Measurements from ENCODE around the gene BFSP2.

Gene BFSP2

DNA sequence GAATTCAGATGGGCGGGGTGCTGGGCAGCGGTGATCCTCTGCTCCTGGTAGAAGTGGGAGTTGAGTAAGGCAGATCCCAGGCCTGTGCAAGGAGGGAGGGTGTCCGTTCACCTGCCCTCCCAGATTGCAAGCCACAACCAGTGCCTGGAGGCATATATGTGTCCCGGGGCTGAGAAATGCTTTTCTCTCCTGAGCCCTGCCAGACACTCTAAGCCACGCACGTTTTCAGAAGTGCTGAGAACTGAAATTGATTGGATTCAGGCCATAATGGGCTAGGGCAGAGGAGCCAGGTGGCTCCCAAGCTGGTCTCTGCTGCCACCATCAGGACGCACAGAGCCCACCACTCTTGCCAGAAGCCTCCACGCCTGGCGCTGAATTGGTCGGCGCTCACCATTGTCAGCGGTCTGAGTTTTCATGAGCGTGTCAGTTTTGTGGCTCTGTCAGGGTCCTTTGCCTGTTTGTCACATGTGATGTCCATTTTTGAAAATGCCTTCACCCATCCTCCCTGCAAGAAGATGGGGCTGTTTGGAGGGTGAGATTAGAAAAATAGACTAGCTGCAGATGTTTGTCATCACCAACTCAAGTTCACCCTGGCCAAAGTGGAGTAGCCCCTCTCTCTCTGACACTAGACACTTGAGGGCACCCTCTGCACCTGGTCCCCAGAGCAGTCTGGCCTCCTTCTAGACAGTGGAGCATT lies 15.4 kb upstream of the BFSP2 start:
- no peak for DNase-seq

GRCh38 chr3:133386876-133387275 lies 13.0 kb upstream of the BFSP2 start:
- no peak for DNase-seq

- no peak for DNase-seq
These were observed 12.5 kb upstream of the BFSP2 start for GRCh38 chr3:133387341-133387740.

DNA sequence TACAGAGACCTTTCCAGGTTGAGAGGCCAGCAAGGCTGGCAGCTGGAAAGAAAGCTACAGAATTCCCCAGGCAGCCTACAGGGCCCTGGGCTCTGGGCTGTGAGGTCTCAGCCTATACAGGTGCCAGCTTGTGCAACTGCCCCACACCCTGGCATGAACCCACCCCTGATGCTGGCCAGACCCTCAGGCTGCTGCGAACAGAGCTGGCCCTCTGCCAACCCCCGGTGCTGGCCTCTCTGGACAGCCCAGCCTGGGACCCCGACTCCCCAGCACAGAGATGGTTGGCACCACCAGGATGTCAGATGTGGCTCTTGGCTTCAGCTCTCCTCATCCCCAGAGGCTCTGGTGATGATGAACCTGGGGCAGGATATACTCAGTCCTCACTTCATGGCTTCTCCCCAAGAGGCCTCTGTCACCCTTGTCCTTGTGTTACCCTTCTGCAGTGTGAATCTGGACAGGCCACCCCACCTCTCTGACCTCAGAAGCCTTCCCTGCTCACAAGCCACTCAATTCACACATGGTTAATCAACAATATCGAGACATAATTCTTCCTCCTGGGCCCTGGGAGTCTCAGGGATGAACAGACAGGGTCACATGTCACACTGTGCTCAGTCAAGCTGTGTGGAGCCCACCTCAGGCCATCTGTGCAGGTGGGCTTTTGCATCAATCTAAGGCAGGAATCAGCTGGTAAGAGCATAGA lies 11.0 kb upstream of the BFSP2 start:
- no peak for DNase-seq

DNA sequence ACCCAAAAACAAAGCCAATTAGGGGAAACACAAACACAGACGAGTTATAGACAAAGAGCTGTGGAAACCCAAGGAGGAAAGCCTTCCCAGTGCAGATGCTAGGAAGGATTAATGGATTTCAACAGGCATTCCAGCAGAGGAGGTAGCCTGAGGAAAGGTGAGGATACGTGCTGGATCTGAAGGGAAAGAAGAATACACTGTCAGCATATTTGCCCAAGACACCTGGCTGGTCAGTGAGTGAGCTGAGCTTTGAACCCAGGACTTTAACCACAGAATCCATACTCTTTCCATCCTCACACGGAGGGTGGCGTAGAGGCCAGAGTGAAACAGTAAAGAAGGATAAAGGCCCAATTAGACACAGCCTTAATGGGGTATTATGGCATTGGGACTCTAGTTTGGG lies 9.1 kb upstream of the BFSP2 start:
- no peak for DNase-seq

DNA sequence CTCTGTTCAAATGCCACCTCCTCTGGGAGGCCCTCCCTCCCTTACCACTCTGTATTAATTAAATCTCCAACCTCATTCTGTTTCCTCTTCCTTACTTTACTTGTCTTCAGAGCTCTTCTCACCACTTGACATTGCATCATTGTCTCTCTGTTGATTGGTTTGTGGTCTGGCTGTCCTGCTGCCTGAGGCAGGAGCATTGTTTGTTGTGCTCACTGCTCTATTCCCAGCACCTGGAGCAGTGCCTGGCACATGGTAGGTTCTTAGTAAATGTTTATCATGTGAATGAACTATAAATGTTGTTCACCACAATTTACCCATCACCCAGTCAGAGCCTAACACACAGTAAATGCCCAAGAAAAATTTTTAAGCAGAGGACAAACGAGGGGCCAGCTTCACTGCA lies 6.7 kb upstream of the BFSP2 start:
- no peak for DNase-seq

DNA sequence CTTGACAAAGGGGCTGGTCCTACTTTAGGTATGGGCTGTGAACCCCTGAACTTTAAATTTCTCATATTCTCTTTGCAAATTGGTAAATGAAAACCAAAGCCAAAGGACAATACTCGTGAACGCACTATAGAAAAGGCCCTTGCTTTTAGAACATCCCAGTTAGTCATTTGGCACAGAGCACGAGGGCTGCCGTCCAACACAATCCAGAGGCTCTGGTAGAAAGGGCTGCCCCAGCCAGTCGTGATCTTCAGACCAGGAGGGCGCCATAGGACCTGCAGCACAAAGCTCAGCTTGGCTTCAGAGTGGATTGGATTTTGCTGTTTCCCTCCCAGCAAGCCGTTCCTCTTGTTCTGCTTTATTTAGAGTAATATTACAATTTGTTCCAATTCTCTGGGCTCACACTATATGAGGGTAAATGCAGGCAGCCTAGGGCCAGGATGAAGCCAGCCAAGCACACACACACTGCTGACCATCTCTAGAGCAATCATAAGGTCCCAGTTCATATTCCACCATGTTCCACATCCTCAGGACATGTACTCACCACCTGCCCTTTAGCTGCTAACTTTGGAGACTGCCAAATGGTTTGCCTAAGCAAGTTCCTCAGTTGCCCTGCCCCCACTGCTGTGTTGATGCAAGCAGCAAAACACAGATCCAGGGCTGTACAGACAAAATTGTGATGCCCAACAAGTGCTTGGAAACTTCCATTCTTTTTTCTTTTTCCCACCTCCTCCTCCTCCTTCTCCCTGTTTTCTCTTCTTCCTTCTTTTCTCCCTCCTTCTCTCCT lies 6.0 kb upstream of the BFSP2 start:
- no peak for DNase-seq

DNA sequence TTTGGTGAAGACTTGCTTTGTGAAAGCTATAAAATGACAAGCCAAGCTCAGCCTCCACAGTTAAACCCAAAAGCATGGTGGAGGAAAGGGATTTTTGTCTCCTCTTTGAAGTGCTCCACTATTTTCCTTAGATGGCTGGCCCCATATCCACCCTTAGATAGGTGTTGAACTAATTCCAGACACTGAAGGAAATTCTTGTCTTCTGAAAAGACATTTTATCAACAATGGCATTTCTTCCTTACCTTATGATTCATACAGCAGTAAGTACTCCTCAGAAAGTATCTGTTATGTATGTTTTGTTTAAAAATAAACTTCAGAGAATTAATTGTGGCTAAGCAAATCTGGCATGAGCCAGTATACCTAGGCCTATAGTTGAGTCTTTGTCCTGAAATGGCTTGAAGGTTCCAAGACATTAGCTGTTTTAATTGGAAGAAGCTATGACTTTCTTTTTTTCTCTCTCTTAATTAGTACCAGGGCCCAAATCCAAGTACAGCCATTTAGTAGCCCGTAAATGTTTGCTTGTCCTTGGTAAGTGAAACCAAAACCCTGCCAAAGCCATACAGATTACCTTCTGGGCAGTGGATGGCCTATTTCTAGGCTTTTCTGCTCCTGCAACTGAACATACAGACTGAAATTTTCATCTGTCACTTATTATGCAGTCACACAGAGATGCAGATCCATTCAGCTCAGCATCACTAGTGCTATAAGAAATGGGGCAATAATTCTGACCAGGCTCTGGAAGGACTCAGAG lies 5.1 kb upstream of the BFSP2 start:
- DNase-seq = no peak

- DNase-seq = no peak
These were observed 3.0 kb upstream of the BFSP2 start for GRCh38 chr3:133396906-133397305.

GRCh38 chr3:133401374-133402135 lies 1.7 kb downstream of the BFSP2 start:
- no peak for DNase-seq

- no peak for DNase-seq
These were observed 5.1 kb downstream of the BFSP2 start for GRCh38 chr3:133404920-133405319.

- DNase-seq = no peak
These were observed 8.5 kb downstream of the BFSP2 start for GRCh38 chr3:133408366-133408765.

DNA sequence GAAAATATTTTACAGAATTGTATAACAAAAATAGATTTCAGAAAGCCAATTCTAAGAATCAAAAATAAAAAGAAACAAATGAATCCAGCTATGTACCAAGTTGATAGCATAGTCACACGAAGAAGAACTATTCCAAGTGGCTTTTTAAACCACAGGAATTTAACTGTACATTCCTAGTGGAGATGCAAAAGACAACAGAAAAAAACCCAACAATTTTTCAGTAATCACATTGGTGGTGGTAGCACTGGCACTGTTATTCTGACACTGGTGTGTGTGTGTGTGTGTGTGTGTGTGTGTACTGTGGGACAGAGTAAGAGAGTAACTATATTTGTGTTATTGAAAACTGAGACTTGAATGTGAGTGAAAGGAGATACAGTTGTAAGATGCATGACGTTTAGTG lies 9.1 kb downstream of the BFSP2 start:
- DNase-seq = no peak

DNA sequence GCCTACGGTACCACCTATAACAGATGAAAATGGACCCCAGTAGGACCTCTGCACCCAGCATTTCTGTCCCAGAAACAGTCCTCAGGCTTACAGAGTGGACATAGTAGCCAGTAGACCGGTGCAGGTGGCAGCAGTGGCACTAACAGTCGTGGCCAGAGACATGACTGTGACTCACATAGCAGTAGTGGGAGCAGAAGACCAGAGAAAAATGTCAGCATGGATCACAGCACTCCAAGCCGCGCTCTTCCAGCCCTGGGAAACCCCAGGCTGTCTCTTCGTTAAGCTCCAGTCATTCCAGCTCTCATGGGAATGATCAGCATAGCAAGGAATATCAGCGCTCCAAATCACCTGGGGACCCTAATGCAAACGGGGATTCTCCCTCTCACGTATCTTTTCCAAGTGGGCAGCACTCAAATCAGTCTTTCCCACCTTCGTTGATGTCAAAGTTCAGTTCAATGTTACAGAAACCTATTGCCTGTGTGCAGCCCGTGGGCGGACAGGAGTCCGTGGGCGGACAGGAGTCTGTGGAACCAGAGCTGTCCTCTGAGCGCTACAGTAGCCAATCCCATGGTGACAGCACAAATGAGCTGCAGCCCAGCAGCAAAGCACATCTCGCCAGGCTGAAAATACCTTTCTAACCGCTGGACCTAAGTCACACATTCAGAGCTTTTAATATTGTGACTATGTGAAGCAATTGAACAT lies 10.5 kb downstream of the BFSP2 start:
- no peak for DNase-seq

DNA sequence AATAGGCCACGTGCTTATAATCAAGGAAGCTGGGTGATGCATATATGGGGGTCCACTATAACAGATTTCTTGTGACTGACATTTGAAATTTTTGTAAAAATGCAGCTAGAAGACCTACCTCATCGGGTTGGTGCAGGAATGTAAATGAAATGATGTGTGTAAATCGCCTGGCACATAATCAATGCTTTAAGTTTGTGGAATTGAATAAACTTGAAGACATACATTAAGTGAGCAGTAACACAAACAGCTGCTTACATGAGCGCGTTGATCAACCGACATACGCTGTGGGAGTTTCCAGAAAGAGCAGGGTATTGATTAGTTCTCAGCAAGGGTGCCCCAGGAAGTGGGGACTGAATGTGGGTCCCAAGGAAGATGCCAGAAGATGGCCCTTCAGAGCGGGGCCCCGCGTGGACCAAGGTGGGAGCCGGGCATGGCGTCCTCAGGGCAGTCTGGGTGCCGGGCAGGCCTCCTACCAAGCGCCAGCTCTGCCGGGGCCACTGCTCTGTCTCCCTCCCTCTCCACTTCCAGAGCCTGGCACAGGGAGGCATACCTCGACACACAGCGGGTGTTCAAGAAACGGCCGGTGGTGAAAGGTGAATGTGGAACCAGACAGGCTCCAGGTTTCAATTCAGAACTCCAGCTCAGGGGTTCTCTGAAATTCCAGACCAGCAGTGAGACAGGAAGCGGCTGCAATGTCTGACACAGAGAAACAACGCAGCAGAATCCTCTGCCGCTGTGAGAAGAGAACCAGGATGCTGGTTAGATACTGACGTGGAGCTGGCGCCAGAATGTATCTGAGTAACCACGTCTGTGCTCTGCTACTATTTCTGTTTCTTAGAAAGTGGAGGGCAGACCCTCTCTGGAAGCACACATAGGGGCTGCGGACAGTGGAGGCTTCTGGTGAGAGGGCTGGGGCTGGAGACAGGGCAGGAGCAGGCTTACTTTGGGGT lies 12.6 kb downstream of the BFSP2 start:
- no peak for DNase-seq

GRCh38 chr3:133413161-133414020 lies 13.5 kb downstream of the BFSP2 start:
- no peak for DNase-seq

DNA sequence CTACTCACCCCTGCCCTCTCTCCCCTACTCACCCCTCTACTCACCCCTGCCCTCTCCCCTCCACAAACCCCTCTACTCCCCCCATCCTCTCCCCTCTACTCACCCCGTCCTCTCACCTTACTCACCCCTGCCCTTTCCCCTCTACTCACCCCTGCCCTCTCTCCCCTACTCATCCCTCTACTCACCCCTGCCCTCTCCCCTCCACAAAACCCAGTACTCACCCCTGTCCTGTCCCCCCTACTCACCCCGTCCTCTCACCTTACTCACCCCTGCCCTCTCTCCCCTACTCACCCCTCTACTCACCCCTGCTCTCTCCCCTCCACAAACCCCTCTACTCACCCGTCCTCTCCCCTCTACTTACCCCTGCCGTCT lies 14.2 kb downstream of the BFSP2 start:
- no peak for DNase-seq

DNA sequence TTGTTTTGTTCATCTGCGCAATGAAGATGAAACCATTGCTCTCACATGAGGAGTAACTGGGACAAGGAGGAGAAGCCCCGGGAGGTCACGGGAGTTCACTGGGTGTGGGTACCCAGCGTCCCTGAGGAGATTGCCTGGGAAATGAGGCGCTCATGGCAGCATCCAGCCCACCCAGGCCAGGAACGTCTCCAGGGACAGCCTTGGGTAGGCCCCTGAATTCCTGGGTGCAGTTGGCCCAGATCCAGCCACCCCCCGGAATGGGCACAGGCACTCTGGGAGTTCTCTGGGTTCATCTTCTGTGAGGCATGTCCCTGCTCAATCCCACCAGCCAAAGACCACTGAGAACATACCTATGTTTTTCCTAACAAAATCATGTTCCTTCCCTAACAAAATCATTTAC lies 18.5 kb downstream of the BFSP2 start:
- no peak for DNase-seq

DNA sequence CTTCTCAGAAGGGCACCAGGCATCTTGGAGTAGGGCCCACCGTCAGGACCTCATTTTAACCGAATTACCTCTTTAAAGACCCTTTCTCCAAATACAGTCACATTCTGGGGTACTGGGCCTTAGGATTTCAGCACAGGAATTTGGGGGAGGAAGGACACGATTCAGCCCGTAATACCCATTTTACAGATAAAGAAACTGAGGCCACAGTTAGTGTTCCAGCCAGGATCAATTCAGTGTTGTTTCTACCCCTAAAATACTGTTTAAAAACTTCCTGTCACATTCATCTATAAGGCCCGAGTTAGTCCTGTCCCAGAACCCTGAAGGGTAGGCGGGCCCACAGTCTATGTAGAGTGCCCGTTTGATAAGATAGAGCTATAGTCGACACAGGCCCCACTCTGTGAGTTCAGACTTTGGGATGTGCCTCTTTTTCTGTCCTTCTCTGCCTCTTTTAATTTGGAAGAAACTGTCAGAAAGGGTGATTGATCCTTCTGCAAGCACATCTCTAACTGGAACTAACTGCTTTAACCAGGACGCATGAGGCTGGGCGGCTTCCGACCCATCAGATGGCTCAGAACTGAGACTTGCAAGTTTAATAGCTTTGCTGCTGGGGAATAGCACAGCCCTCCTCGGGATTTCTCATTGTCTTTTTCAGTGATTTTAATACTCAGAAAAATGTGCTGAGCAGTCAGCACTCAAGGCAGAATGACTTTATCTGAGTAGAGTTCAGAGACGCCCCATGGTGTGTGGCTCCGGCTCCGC lies 19.5 kb downstream of the BFSP2 start:
- no peak for DNase-seq

Measured in activated T-cell treated with anti-CD3 and anti-CD28 coated beads, Interleukin-2, amount 50 U/mL, for 1 hour (primary cell).